Activated CD8-positive, alpha-beta memory T cell treated with anti-CD3 and anti-CD28 coated beads, Interleukin-2, amount 50 U/mL, for 4 hours (primary cell): Measurements from ENCODE around the gene CALN1.
"Not testable (repeated sequence)": the region's sequence is repeated elsewhere in the genome, so short reads cannot be mapped to it uniquely, and the experiment has no call there.

Source experiments
- DNase-seq: peaks from one replicate; pipeline ENCODE4 v3.0.0-alpha.2; 2020

CALN1 gene

GRCh38 chr7:71961283-71961682 lies 450.9 kb downstream of the CALN1 start:
- no peak for DNase-seq

- no peak for DNase-seq
These were observed 470.0 kb downstream of the CALN1 start for GRCh38 chr7:71942115-71942514.

GRCh38 chr7:71937840-71938371 lies 474.2 kb downstream of the CALN1 start:
- DNase-seq = no peak

- no peak for DNase-seq
These were observed 476.5 kb downstream of the CALN1 start for GRCh38 chr7:71935674-71936073.

- no peak for DNase-seq
These were observed 478.7 kb downstream of the CALN1 start for GRCh38 chr7:71933426-71933825.

GRCh38 chr7:71925663-71926062 lies 486.5 kb downstream of the CALN1 start:
- DNase-seq = no peak

- not testable (repeated sequence) for DNase-seq
These were observed 497.9 kb downstream of the CALN1 start for GRCh38 chr7:71914204-71914603.

GRCh38 chr7:71912476-71912875 lies 499.7 kb downstream of the CALN1 start:
- no peak for DNase-seq

GRCh38 chr7:71911051-71911450 lies 501.1 kb downstream of the CALN1 start:
- DNase-seq = no peak

- no peak for DNase-seq
These were observed 506.3 kb downstream of the CALN1 start for GRCh38 chr7:71905821-71906220.

GRCh38 chr7:71904484-71904883 lies 507.7 kb downstream of the CALN1 start:
- DNase-seq = no peak

- no peak for DNase-seq
These were observed 511.6 kb downstream of the CALN1 start for GRCh38 chr7:71900556-71900955.

- no peak for DNase-seq
These were observed 515.6 kb downstream of the CALN1 start for GRCh38 chr7:71896535-71896934.

- no peak for DNase-seq
These were observed 526.1 kb downstream of the CALN1 start for GRCh38 chr7:71886046-71886445.

GRCh38 chr7:71885487-71885886 lies 526.7 kb downstream of the CALN1 start:
- DNase-seq = no peak

- DNase-seq = no peak
These were observed 528.7 kb downstream of the CALN1 start for GRCh38 chr7:71883415-71883814.

GRCh38 chr7:71871446-71871845 lies 540.7 kb downstream of the CALN1 start:
- no peak for DNase-seq

- DNase-seq = no peak
These were observed 541.3 kb downstream of the CALN1 start for GRCh38 chr7:71870812-71871211.

GRCh38 chr7:71868797-71869196 lies 543.3 kb downstream of the CALN1 start:
- DNase-seq = no peak

GRCh38 chr7:71867626-71868025 lies 544.5 kb downstream of the CALN1 start:
- no peak for DNase-seq

GRCh38 chr7:71865172-71865571 lies 547.0 kb downstream of the CALN1 start:
- DNase-seq = no peak

- no peak for DNase-seq
These were observed 548.0 kb downstream of the CALN1 start for GRCh38 chr7:71864130-71864529.

- DNase-seq = no peak
These were observed 551.6 kb downstream of the CALN1 start for GRCh38 chr7:71860572-71860971.

- DNase-seq = no peak
These were observed 554.8 kb downstream of the CALN1 start for GRCh38 chr7:71857338-71857737.

- no peak for DNase-seq
These were observed 557.4 kb downstream of the CALN1 start for GRCh38 chr7:71854546-71855397.
